ENCODE data around the gene AKAP11. TPM values are rescaled to one million over a fixed set of nuclear protein-coding genes. Genes with fewer than 3 reads are reported as not detected.

AKAP11 gene
- total and polyA plus RNA-seq, 3 donors from 2014 or later, result 31.5 to 62.0 (median 48.4) TPM

- peak; percentile 23 for DNase-seq
- TF ChIP-seq CTCF (IDR thresholded peaks at IDR 0.05), result peak in 2 of 3 experiments; percentile 16 to 31
- no peak for TF ChIP-seq POLR2A (IDR thresholded peaks at IDR 0.05)
- no peaks in the 10 kb centered on the region for H3K4me1 ChIP-seq
- intact Hi-C loops (cut with DNase I; ENCODE audit: low total_unique reads), result no loop called here
- no peaks in the 10 kb centered on the region for H3K9me3 ChIP-seq
- H3K36me3 ChIP-seq (ENCODE audit: low read depth, missing control alignments), result no peaks in the 10 kb centered on the region
- no peaks in the 10 kb centered on the region for H3K27me3 ChIP-seq
- H3K27ac ChIP-seq, result no peak overlapping the region
- 47 to 56% methylated on average over 11 to 12 of the region's 12 CpGs for WGBS, 2 donors
- H3K4me3 ChIP-seq, result peak overlapping the region in 1 of 2 donors; percentile 20
Measured at GRCh38 chr13:42333613-42334328, 61.8 kb downstream of the AKAP11 start.

GRCh38 chr13:42334329-42334706 is 62.4 kb downstream of the AKAP11 start:
- Histone ChIP-seq H3K27me3 (no peaks in the 10 kb centered on the region), H3K36me3 (ENCODE audit: low read depth, missing control alignments) (no peaks in the 10 kb centered on the region), H3K4me1 (no peaks in the 10 kb centered on the region), H3K4me3 (no peak overlapping the region), H3K27ac (no peak overlapping the region), H3K9me3 (no peaks in the 10 kb centered on the region)
- intact Hi-C loops (cut with DNase I; ENCODE audit: low total_unique reads), result no loop called here
- TF ChIP-seq POLR2A (IDR thresholded peaks at IDR 0.05) (no peak), CTCF (IDR thresholded peaks at IDR 0.05) (no peak)
- no peak for DNase-seq
- 28 to 41% methylated on average over 6 of the region's 6 CpGs for WGBS, 2 donors

- DNase-seq, result no peak
- Histone ChIP-seq H3K27me3 (no peaks in the 10 kb centered on the region), H3K36me3 (ENCODE audit: low read depth, missing control alignments) (no peaks in the 10 kb centered on the region), H3K4me1 (no peaks in the 10 kb centered on the region), H3K27ac (no peak overlapping the region), H3K9me3 (no peaks in the 10 kb centered on the region), H3K4me3 (no peak overlapping the region)
- TF ChIP-seq POLR2A (IDR thresholded peaks at IDR 0.05), result no peak
- TF ChIP-seq CTCF (IDR thresholded peaks at IDR 0.05), result no peak
- WGBS, 2 donors, result 86% methylated on average over 7 of the region's 7 CpGs
- intact Hi-C loops (cut with DNase I; ENCODE audit: low total_unique reads), result no loop called here
Measured at GRCh38 chr13:42337808-42338600, 66.1 kb downstream of the AKAP11 start.

GRCh38 chr13:42345367-42345766 is 73.4 kb downstream of the AKAP11 start:
- H3K36me3 ChIP-seq (ENCODE audit: low read depth, missing control alignments), result no peaks in the 10 kb centered on the region
- H3K27me3 ChIP-seq, result no peaks in the 10 kb centered on the region
- no peak for TF ChIP-seq POLR2A (IDR thresholded peaks at IDR 0.05)
- no peak for TF ChIP-seq CTCF (IDR thresholded peaks at IDR 0.05)
- no peak overlapping the region for H3K4me3 ChIP-seq
- no peaks in the 10 kb centered on the region for H3K4me1 ChIP-seq
- DNase-seq, result no peak
- no peak overlapping the region for H3K27ac ChIP-seq
- intact Hi-C loops (cut with DNase I; ENCODE audit: low total_unique reads), result no loop called here
- H3K9me3 ChIP-seq, result no peaks in the 10 kb centered on the region
- WGBS, 2 donors, result 76 to 78% methylated on average over 3 of the region's 3 CpGs
